OCI-LY7 (cell line): Measurements from ENCODE around the gene TESPA1. TPM values are rescaled to one million over a fixed set of nuclear protein-coding genes. Genes with fewer than 3 reads are reported as not detected.

ENCODE experiments used
- BruUV-seq: library from RNA; stranded (reverse); fragments of 400-500 nt; replicated peaks from 2 replicates; lab custom pipeline; 2021; lab: Mats Ljungman, UMichigan
- CTCF ChIA-PET: fragments of 300-600 bp; sonication (Branson Sonifier 250); formaldehyde crosslinking; loops from one replicate; lab custom pipeline; 2022; ENCODE audit warnings: antibody characterized with exemption; ENCODE audit not compliant: unreplicated experiment; lab: Charles Lee
- POLR2A ChIA-PET: fragments of 300-600 bp; sonication (Branson Sonifier 250); formaldehyde crosslinking; loops from one replicate; lab custom pipeline; 2022; ENCODE audit warnings: antibody characterized with exemption; lab: Charles Lee
- DNase-seq: peaks from one replicate; pipeline ENCODE4 v3.0.0-alpha.2; 2015; ENCODE audit warnings: low spot score
- H2AFZ ChIP-seq: fragments of 200-600 bp; sonication (generic), shearing (Covaris generic); 2 replicates; pipeline ENCODE4 v1.6.1; 2014; ENCODE audit warnings: mild to moderate bottlenecking, antibody characterized with exemption, low read length, moderate library complexity
- H3K27ac ChIP-seq: fragments of 200-600 bp; sonication (generic); 2 replicates; pipeline ENCODE4 v1.5.1; 2014; ENCODE audit warnings: mixed run types, low read depth, mild to moderate bottlenecking, moderate library complexity, low read length, inconsistent platforms; ENCODE audit not compliant: poor library complexity, severe bottlenecking
- H3K36me3 ChIP-seq: fragments of 200-600 bp; sonication (generic); 2 replicates; pipeline ENCODE4 v1.6.1; 2014; ENCODE audit warnings: mild to moderate bottlenecking, antibody characterized with exemption, low read length, moderate library complexity, mixed read lengths; ENCODE audit not compliant: insufficient read depth
- H3K4me1 ChIP-seq: fragments of 200-600 bp; sonication (generic); 2 replicates; pipeline ENCODE4 v1.5.1; 2014; ENCODE audit warnings: mild to moderate bottlenecking, low read length; ENCODE audit not compliant: insufficient read depth, poor library complexity, severe bottlenecking
- H3K4me2 ChIP-seq: fragments of 200-600 bp; sonication (generic); 2 replicates; pipeline ENCODE4 v1.6.1; 2014; ENCODE audit warnings: mild to moderate bottlenecking, low read length
- H3K4me3 ChIP-seq: fragments of 200-600 bp; sonication (generic); 2 replicates; pipeline ENCODE4 v1.5.1; 2014; ENCODE audit warnings: mild to moderate bottlenecking, low read depth, low read length; ENCODE audit not compliant: poor library complexity, severe bottlenecking
- H3K79me2 ChIP-seq: fragments of 200-600 bp; sonication (generic); 2 replicates; pipeline ENCODE4 v1.6.1; 2016; ENCODE audit warnings: low read depth, mild to moderate bottlenecking, low read length, moderate library complexity, mixed read lengths; ENCODE audit not compliant: insufficient read depth
- H3K9me2 ChIP-seq: fragments of 200-600 bp; sonication (generic); 2 replicates; pipeline ENCODE4 v1.6.1; 2016; ENCODE audit warnings: mild to moderate bottlenecking, low read length, mixed read lengths; ENCODE audit not compliant: insufficient read depth
- H3K9me3 ChIP-seq: fragments of 200-600 bp; sonication (generic); 2 replicates; pipeline ENCODE4 v1.6.1; 2014; ENCODE audit warnings: mild to moderate bottlenecking, mixed run types, low read length, mixed read lengths
- H4K20me1 ChIP-seq: fragments of 200-600 bp; sonication (generic); 2 replicates; pipeline ENCODE4 v1.6.1; 2014; ENCODE audit warnings: mild to moderate bottlenecking, antibody characterized with exemption, low read length, moderate library complexity, mixed read lengths; ENCODE audit not compliant: insufficient read depth
- EZH2phosphoT487 ChIP-seq: fragments of 200-600 bp; sonication (generic); IDR thresholded peaks from 2 replicates; pipeline ENCODE4 v1.6.1; 2018; ENCODE audit warnings: low read depth, borderline replicate concordance, mild to moderate bottlenecking, mixed run types, antibody characterized with exemption, low read length, moderate library complexity, mixed read lengths
- intact Hi-C: fragments of 100-400 bp; cut with micrococcal nuclease; formaldehyde crosslinking; loops from one replicate; pipeline ENCODE4 v1.10.0; 2022; ENCODE audit not compliant: unreplicated experiment
- total RNA-seq, 2 experiments: library from RNA; depleted of rRNA in 1 of 2; stranded (reverse); fragments of >200 nt in 1 of 2; shearing (Covaris generic) in 1 of 2; gene quantifications; 2 replicates each; pipeline ENCODE4 v1.2.3, GENCODE V29; 2014 to 2022
- TF ChIP-seq, protein P1 (sequence below): fragments of 200-600 bp; sonication (generic); conservative IDR thresholded peaks from 2 replicates; pipeline ENCODE4 v1.5.1; 2014; ENCODE audit warnings: mild to moderate bottlenecking, antibody characterized with exemption, low read length, moderate library complexity, mixed read lengths

TESPA1 gene
- total RNA-seq, 2 experiments from 2014 or later = 9.5 to 24.1 TPM

DNA sequence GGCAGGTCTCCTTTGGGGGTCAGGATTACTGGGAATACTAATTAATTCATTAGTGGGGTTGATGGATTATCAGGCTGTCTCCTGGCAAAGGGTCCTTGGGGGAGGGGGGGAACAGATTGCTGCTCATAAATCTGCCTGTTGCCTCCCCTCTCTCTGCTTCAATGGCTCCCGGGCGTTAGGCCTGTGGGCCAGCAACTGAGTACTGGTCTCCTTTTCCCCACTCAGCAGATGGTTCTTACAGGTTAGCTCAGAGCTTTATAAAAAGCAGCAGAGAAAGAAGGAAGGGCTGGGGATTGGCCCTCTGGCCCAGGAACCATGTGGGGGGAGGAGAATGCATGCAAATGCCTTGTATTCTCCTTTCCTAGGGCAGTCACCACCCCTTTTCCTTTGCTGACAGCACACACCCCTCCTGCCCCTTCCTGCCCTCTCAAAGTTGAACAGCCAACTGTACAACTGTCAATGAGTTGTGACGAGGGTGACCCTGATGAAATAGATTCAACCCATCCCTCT lies 32.9 kb upstream of the TESPA1 start:
- Histone ChIP-seq H3K9me3 (0 out of 2 replicates have a peak, but pooled peaks cover 5% of the 10 kb centered on the region), H3K36me3 (no peaks in the 10 kb centered on the region), H3K9me2 (no peaks in the 10 kb centered on the region), H2AFZ (peak overlapping the region; percentile 14; the same call in 1 of the 2 replicates), H3K4me1 (peaks cover 8% of the 10 kb centered on the region), H4K20me1 (no peaks in the 10 kb centered on the region), H3K27ac (no peak overlapping the region), H3K4me3 (no peak overlapping the region), H3K79me2 (no peaks in the 10 kb centered on the region), H3K4me2 (no peak overlapping the region)
- no peak for TF ChIP-seq EZH2phosphoT487
- TF ChIP-seq, protein P1, sequence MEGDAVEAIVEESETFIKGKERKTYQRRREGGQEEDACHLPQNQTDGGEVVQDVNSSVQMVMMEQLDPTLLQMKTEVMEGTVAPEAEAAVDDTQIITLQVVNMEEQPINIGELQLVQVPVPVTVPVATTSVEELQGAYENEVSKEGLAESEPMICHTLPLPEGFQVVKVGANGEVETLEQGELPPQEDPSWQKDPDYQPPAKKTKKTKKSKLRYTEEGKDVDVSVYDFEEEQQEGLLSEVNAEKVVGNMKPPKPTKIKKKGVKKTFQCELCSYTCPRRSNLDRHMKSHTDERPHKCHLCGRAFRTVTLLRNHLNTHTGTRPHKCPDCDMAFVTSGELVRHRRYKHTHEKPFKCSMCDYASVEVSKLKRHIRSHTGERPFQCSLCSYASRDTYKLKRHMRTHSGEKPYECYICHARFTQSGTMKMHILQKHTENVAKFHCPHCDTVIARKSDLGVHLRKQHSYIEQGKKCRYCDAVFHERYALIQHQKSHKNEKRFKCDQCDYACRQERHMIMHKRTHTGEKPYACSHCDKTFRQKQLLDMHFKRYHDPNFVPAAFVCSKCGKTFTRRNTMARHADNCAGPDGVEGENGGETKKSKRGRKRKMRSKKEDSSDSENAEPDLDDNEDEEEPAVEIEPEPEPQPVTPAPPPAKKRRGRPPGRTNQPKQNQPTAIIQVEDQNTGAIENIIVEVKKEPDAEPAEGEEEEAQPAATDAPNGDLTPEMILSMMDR = no peak
- peak; percentile 21 for DNase-seq
- ChIA-PET CTCF (no interaction called here), POLR2A (no interaction called here)
- intact Hi-C loops = no loop called here
- BruUV-seq = no TSS peak

DNA sequence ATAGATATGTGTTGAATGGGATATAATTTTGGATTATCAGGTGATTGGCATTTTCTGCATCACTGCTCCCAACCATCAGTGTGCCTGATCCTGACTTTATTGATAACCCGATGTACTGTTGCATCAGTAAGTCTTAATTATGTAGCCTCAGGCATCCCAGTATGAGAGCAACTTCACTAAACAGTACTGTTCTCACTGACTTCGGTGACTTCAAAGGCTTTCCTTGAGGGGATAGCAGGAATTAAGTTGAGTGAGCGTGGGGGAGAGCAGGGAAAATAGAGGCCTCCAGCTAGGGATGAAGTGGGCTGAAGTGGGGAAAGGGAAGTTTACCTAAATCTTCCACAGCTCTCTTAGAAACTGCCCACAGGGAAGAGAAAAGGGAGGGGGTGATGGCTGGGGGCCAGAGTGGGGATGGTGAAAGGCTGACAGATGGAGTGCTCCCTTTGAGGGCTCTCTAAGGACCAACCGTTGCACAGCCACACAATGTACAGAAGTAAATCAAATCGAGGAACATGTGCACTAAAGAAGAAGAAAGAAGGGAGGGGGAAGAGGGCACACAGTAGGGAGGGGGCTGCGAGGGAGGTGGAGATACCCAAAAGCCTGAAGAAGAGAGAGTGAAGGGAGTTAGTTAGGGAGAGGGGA lies 24.5 kb upstream of the TESPA1 start:
- no peaks in the 10 kb centered on the region for H3K9me2 ChIP-seq
- no peak overlapping the region for H3K4me3 ChIP-seq
- TF ChIP-seq, protein P1 = no peak
- TF ChIP-seq EZH2phosphoT487 = no peak
- no peak overlapping the region for H3K27ac ChIP-seq
- H3K79me2 ChIP-seq = no peaks in the 10 kb centered on the region
- H3K36me3 ChIP-seq = no peaks in the 10 kb centered on the region
- DNase-seq = no peak
- ChIA-PET POLR2A (interaction anchor here (0.8 to 1.6 kb wide), 2 partner anchors 10 to 12 kb away, joined by 3 to 4 read pairs; partner anchors contain the start of gene NEUROD4), CTCF (no interaction called here)
- H3K4me2 ChIP-seq = no peak overlapping the region
- intact Hi-C loops = no loop called here
- no peaks in the 10 kb centered on the region for H3K4me1 ChIP-seq
- BruUV-seq = no TSS peak
- H4K20me1 ChIP-seq = no peaks in the 10 kb centered on the region
- H3K9me3 ChIP-seq = peaks cover 5% of the 10 kb centered on the region; the same call in 1 of the 2 replicates
- no peak overlapping the region for H2AFZ ChIP-seq

DNA sequence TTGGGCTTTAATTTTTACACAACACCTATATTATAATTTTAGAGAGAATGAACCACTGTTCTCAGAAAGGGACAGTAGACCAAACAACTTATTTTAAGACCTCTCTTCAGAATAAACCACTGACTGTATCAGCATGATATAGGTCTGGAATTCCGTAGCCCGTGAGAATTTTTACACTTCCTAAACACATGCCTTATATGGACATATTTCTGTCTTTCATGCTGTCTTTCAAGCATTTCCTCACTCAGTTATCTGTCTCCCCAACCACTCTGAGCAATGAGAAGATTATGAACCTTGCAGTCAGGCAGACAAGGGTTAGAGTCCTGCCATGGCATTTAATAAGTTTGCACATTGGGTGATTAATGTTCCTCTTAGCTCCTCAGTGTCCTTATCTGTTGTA lies 17.8 kb upstream of the TESPA1 start:
- peaks cover 14% of the 10 kb centered on the region; the same call in 1 of the 2 replicates for H3K9me3 ChIP-seq
- intact Hi-C loops = no loop called here
- no peak overlapping the region for H3K4me2 ChIP-seq
- TF ChIP-seq, protein P1 = no peak
- no peak for TF ChIP-seq EZH2phosphoT487
- peaks cover 7% of the 10 kb centered on the region for H3K36me3 ChIP-seq
- no peaks in the 10 kb centered on the region for H3K9me2 ChIP-seq
- no peak overlapping the region for H3K4me3 ChIP-seq
- no peaks in the 10 kb centered on the region for H3K79me2 ChIP-seq
- H4K20me1 ChIP-seq = no peaks in the 10 kb centered on the region
- no peak for DNase-seq
- peaks cover 40% of the 10 kb centered on the region for H3K4me1 ChIP-seq
- CTCF ChIA-PET = no interaction called here
- no peak overlapping the region; the same call in 1 of the 2 replicates for H2AFZ ChIP-seq
- POLR2A ChIA-PET = interaction anchor here (1.1 to 1.5 kb wide), 3 partner anchors 9 to 30 kb away, joined by 3 to 4 read pairs (median 3); partner anchors contain the start of gene NEUROD4
- no peak overlapping the region for H3K27ac ChIP-seq
- no TSS peak for BruUV-seq
